ENCODE measurements around the gene PLAC8L1. TPM values are rescaled to one million over a fixed set of nuclear protein-coding genes. Genes with fewer than 3 reads are reported as not detected.
"Not testable (repeated sequence)": the region's sequence is repeated elsewhere in the genome, so short reads cannot be mapped to it uniquely, and the experiment has no call there.

PLAC8L1 gene
- total RNA-seq, 1 donor from 2014 or later, result 4.2 TPM

- peaks cover 15% of the 10 kb centered on the region for H3K36me3 Mint-ChIP-seq
- H3K27me3 Mint-ChIP-seq (ENCODE audit: low read depth), result no peaks in the 10 kb centered on the region
- H3K4me1 Mint-ChIP-seq, result peaks cover 3% of the 10 kb centered on the region
- no peaks in the 10 kb centered on the region for H3K9me3 Mint-ChIP-seq
- no peak overlapping the region for H3K27ac Mint-ChIP-seq
- H3K4me3 Mint-ChIP-seq, result no peak overlapping the region
- TF ChIP-seq CTCF (IDR thresholded peaks at IDR 0.05; ENCODE audit: unreplicated experiment), result no peak
- no peak for DNase-seq (ENCODE audit: low spot score in 2 of 2, unreplicated experiment in 2 of 2)
Measured at GRCh38 chr5:146109379-146109778, 4.0 kb upstream of the PLAC8L1 start.

GRCh38 chr5:146108870-146109269 lies 3.5 kb upstream of the PLAC8L1 start:
- not testable (repeated sequence) for H3K4me1 Mint-ChIP-seq; H3K9me3 Mint-ChIP-seq; H3K27me3 Mint-ChIP-seq (ENCODE audit: low read depth); H3K4me3 Mint-ChIP-seq; DNase-seq (ENCODE audit: low spot score in 2 of 2, unreplicated experiment in 2 of 2); H3K27ac Mint-ChIP-seq
- H3K36me3 Mint-ChIP-seq, result peaks cover 14% of the 10 kb centered on the region

- DNase-seq (ENCODE audit: low spot score in 2 of 2, unreplicated experiment in 2 of 2), result no peak
- TF ChIP-seq CTCF (IDR thresholded peaks at IDR 0.05; ENCODE audit: unreplicated experiment), result no peak
- peaks cover 12% of the 10 kb centered on the region for H3K36me3 Mint-ChIP-seq
Measured at GRCh38 chr5:146107901-146108300, 2.5 kb upstream of the PLAC8L1 start.

GRCh38 chr5:146103594-146103993 lies 1.8 kb downstream of the PLAC8L1 start:
- Mint-ChIP-seq H3K4me1 (no peaks in the 10 kb centered on the region), H3K4me3 (no peak overlapping the region), H3K36me3 (peaks cover 11% of the 10 kb centered on the region), H3K27ac (no peak overlapping the region), H3K9me3 (no peaks in the 10 kb centered on the region), H3K27me3 (ENCODE audit: low read depth) (no peaks in the 10 kb centered on the region)
- no peak for TF ChIP-seq CTCF (IDR thresholded peaks at IDR 0.05; ENCODE audit: unreplicated experiment)
- no peak for DNase-seq (ENCODE audit: low spot score in 2 of 2, unreplicated experiment in 2 of 2)

More at GRCh38 chr5:146107901-146108300, 2.5 kb upstream of the PLAC8L1 start:
- Mint-ChIP-seq H3K27me3 (ENCODE audit: low read depth) (no peaks in the 10 kb centered on the region), H3K4me1 (peaks cover 3% of the 10 kb centered on the region), H3K4me3 (no peak overlapping the region), H3K27ac (no peak overlapping the region), H3K9me3 (no peaks in the 10 kb centered on the region)

- TF ChIP-seq CTCF (IDR thresholded peaks at IDR 0.05; ENCODE audit: unreplicated experiment), result no peak
- Mint-ChIP-seq H3K4me3 (no peak overlapping the region), H3K27ac (no peak overlapping the region), H3K4me1 (no peaks in the 10 kb centered on the region), H3K9me3 (no peaks in the 10 kb centered on the region), H3K36me3 (peaks cover 11% of the 10 kb centered on the region), H3K27me3 (ENCODE audit: low read depth) (no peaks in the 10 kb centered on the region)
- DNase-seq (ENCODE audit: low spot score in 2 of 2, unreplicated experiment in 2 of 2), result no peak
Measured at GRCh38 chr5:146101646-146102045, 3.7 kb downstream of the PLAC8L1 start.

GRCh38 chr5:146098047-146098446 lies 7.3 kb downstream of the PLAC8L1 start:
- Mint-ChIP-seq H3K9me3 (no peaks in the 10 kb centered on the region), H3K27me3 (ENCODE audit: low read depth) (no peaks in the 10 kb centered on the region), H3K4me3 (no peak overlapping the region), H3K4me1 (no peaks in the 10 kb centered on the region), H3K27ac (no peak overlapping the region), H3K36me3 (peaks cover 3% of the 10 kb centered on the region)
- DNase-seq (ENCODE audit: low spot score in 2 of 2, unreplicated experiment in 2 of 2), result no peak
- TF ChIP-seq CTCF (IDR thresholded peaks at IDR 0.05; ENCODE audit: unreplicated experiment), result no peak

All from mesothelial cell of epicardium (in vitro differentiated cells).